Cortex of kidney (tissue), 1 donor: ENCODE data around the gene SORCS1.

ENCODE experiments used
- DNase-seq: peaks from one replicate; lab custom pipeline; 2025; lab: John Stamatoyannopoulos, UW

SORCS1 gene

DNA sequence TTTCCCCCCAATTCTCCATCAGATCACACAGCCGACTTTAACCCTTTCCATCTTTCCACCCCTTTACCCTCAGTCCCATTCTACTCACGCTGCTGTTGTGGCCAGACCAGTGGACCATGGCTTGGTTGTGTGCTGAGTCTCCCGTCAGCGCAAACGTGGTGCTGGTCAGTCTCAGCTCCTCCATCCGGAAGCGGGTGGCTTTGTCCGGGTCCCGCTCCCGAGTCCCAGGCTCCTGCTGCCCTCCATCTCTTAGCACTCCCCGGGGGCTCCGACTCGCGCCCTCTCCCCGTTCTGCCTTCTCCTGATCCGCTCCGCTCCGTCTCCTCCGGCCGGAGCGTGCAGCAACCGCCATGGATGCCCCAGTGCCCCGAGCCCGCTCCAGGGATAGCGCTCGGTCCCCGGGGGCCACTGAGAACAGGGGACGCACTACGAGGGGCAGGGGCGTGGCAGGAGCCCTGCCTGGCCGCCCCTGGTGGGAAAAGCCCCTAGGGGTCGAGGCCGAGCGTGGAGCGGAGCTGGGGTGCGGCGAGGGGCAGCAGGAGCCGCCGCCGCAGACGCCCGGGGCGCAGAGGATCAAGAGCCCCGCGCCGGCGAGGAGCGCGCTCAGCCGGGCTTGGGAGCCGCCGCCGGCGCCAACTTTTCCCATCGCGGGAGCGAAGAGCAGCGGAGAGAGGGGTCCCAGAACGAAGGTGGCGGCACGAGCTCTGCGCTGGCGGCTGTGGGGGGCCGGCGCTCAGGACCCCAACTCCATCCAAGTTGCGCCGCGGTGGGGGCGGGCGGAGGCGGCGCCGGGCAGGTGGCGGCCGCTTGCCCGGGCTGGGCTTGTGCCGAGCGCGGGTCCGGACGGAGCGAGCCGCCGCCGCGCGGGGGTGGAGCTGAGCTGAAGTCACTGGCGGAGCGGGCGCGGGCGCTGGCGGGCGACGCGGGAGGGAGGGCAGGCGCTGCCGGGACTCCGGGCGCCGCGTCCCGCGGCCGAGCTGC lies at the start of gene SORCS1:
Gene SORCS1, minus strand, starts transcription at position 826 of the 981 bp plus-strand sequence.
- DNase-seq = no peak

DNA sequence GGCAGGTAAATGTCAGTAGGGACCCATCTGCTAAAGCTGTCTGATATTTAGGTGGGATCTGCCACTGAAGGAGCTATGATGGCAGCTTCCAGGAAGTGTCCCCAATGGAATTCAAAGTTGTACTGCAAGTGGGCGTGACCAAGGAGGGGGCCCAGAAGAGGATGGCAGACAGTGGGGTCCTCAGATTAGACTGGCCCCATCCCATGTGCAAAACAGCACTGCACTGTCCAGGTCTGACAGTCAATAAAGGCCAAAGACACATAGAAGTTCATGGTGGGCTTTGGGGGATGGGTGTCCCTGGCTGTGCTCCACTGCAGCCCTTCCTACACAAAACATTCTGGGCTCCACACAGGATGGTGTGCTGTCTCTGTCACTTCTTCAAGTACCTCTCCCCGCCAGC lies 49.8 kb upstream of the SORCS1 start:
- DNase-seq = no peak

DNA sequence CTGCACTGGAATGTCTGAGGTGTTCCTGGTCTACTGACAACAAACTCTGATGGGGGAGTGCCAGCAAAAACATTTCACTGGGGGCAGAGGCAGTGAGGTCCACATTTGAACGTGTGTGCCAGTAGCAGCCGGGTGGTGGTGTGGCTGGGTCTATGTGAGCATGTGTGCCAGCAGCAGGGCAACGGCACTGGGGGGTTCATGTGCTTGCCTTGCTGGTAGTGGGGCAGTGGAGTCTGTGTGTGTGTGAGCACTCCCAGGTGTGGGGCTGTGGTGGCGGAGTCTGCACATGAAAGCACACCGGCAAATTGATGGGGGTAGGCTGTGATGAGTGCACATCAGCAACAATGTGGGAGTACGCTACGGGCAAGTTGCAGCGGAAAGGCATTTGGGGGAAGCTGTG lies 49.4 kb upstream of the SORCS1 start:
- DNase-seq = no peak

DNA sequence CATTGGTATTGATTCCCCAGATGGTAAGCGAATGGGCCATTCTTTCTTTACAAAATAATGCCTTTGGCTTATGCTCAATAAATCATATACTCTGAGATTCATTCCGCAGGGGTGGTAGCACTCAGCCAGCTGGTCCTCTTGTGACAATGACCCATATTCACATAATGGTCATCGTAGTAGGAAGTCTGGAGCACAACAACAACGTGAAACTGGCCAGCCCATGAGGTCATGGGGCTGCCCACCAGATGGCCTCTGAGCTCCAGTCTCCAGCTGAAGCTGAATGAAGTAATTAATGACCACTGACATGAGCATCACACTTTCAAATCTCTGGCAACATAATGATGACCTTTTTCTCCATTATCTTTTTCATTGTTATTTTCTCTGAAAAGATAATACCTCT lies 42.3 kb upstream of the SORCS1 start:
- DNase-seq = no peak

DNA sequence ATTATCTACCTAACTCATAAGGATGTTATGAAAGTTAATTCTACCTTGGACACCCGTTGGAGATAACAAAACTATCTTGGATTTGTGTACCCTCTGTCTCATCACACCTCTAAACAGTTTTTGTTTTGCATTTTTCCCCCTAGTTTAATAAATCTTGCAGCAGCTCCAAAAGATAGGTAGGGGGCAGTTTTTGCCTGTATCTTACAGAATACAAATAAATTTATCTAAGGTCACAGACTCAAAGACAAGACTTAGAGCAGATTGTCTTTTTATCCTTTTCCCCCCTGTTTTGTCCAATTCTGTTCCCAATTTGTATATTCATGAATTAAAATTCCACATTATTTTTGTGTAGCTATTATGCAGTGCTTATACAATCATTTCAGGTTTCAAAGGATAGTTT lies 5.0 kb upstream of the SORCS1 start:
- no peak for DNase-seq

DNA sequence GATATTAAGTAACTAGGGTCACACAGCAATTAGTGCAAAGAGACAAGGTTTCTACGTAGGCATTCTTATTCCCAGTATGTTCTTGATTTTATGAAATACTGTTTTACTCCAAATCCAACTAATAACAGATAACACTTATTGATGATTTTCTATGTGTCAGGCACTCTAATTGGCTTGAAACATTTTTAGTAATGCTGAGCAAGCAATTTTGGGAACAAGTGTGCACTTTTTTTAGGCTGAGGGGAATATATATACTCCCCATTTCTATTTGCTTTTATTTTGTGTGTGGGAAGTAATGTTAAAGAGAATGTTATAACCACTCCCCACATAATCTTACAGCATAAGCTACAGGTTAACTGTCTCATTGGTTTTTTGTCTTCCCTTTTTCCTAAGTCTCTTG lies 4.2 kb upstream of the SORCS1 start:
- DNase-seq = no peak

DNA sequence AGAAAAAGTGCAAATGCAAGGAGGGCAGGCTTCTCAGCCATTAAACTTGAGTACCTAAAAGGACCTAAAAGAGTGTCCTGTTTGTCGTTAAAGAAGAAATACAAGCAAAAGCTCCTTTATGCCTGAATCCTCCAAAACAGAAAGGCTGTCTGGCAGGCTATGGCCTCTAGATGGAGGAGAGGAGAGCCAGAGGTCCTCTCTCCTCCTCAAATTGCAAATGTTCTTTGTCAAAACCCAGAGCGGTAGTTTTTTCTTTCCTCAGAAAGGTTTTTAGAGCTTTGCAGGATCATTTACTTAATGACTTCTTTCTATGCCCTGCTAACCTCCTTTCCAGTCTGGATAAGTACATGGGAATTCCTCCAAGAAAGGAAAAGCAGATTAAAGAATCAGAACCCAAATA lies 1.9 kb upstream of the SORCS1 start:
- DNase-seq = no peak

DNA sequence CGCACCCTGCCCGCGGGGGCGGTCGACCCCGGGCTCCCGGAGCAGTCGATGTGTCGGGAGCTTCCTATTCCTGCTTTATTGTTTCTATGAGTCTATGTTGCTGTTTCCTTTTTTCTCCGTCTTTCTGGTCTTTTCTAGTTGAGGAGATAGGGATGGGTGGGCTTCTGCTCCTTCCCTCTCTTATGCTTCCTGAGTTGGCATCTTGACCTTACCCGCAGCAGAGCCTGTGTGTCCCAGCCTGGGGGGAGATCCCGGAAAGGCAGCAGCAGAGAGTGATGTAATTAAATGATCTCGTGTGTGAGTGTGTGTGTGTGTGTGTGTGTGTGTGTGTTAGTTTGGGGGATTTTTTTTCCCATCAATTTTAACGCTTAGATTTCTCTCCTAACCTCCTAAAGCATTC lies 486 bp upstream of the SORCS1 start:
- no peak for DNase-seq

DNA sequence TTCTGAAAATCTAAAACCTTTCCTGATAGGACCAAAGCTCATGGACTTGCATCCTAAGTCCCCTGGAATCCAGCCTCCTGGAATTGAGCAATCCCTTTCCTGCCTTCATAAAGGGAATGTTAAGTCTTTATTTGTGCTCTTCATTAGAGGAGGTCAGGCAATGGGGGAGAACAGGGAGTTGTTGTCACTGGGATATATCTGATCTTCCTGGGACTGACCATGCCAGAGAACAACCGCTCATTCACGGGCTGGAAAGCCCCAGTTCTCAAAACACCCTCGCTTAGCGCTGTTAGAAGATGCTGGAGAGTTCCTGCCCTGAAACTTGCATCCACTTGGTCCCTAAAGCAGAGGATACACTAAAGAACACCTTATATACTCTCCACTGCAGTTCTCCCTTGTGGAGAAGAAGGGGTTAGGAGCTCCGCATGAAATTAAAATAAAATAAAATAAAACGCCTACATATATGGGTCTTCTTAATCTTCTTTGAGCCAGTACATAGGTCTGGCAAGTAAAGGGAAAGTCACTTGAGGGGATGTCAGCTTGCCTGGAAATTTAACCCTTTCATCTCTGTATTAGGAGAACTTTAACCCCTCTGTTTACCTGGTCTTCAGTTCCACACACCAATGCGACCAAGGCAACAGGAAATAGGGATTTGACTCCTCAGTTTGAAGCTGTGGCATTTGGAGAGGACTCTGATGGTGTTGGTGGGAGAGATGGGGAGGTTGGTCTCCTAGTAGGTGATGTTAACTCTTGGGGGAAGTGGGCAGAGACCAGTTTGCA lies 1.2 kb downstream of the SORCS1 start:
- DNase-seq = no peak

DNA sequence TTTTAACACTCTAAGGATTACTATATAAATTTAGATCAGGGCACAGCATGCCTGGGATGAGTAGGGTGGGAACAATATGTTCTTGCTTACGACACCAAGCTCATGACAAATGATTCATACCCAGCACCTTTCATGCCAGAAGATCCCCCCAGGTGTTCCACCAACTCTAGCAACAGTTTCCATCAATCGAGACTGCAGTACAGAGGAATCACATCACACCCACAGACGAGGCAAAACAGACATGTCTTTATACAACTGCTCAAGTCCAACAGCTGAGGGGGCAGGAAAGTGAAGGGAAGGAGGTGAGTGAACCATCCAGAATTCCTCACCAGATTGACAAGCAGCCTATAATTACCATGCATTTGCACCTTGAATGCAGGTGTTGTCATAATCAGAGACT lies 3.6 kb downstream of the SORCS1 start:
- DNase-seq = no peak

DNA sequence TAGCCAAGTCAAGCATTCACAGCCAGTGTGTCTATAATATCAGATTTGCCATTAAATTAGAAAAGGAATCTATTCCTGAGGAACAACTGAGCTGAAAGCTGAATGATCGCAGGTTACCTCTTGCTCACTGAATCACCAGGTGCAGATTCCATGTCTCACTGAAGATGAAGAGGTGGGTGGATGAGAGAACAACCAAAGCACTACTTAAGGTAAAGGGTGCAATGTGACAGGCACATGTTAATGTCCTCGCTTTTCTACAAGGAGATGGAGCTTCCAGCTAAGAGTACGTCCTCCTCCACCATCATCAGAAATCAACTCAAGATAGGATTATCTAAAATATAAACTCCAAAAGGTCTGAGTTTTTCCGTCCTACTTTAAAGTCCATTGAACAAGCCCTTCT lies 4.6 kb downstream of the SORCS1 start:
- DNase-seq = no peak

DNA sequence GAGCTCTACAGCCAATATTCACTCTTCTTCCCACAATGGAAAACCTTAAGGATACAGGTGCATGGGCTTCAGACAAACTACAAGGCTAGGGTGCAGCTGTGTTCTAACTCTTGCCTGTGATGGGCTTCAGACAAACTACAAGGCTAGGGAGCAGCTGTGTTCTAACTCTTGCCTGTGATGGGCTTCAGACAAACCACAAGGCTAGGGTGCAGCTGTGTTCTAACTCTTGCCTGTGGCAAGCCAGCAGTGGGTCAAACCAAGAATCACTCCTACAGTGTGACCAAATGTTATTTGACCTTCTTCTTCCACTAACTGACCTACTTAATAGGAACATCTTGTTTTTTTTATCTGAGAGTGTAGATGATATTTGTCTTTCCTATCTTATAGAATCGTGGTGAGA lies 7.4 kb downstream of the SORCS1 start:
- DNase-seq = no peak

DNA sequence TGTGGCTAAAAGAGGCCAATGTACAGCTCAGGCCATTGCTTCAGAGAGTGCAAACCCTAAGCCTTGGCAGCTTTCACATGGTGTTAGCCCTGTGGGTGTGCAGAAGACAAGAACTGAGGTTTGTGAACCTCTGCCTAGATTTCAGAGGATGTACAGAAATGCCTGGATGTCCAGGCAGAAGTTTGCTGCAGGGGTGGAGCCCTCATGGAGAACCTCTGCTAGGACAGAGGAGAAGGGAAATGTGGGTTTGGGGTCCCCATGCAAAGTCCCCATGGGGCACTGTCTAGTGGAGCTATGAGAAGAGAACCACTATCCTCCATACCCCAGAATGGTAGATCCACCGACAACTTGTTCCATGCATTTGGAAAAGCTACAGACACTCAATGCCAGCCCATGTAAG lies 12.4 kb downstream of the SORCS1 start:
- DNase-seq = no peak

DNA sequence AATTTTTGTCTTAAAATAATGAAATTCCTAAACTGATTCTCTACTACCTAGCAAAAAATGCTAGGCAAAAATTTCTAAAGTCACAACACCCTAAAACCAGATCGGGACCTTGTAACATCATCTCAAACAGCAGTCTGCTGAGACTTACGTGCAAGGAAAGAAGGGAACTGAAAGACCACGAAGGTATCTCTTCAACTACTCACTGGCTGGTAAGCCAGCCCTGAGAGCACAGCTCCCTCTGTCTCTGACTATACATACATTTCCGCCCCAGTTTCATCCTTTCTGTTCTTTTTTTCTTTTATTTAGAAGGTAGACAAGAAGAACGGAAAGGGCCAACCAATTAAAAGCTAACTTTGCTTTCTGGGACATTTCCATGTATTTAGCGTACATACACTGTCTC lies 15.6 kb downstream of the SORCS1 start:
- DNase-seq = no peak

DNA sequence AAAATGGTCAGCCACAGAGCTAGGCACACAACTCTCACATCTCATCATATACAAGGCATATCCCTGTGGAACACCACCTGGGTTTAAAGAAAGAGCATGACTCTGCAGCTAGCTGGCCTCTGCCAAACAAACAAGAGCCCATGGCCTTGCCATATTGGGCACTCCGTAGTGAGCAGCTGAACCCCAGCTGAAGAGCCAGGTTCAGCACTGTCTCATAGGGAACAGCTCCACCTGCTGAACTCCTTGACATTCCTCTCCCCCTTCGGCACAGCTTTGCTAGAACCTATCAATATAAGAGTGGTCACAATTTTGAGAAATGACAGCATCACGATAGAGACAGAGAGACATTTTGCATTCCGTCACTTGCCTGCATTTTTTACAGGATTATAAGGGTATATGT lies 20.0 kb downstream of the SORCS1 start:
- no peak for DNase-seq

DNA sequence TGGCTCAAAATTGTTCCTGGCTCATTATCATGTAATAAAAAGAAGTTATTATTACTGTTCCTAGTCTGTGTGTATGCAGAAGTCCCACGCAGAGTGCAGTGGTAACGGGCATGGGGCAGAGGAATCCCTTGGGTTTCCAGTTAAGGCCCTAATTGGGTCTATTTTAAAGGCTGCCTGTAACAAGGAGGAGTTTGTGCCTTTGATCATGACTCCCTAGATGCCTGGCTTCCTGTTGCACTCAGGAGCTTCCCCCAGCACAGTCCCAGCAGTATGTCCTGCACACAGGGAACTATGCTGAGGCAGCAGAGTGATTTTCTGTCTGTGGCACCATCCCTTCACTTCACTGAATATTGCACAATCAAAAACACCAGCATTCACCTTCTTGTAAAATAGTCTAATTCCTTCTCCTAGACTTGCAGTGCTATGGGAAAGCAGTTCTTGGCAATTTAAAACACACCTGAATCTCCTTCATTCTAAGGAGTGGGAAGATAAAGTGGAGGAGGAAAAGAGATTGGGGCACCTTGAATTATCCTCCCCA lies 22.9 kb downstream of the SORCS1 start:
- DNase-seq = no peak

DNA sequence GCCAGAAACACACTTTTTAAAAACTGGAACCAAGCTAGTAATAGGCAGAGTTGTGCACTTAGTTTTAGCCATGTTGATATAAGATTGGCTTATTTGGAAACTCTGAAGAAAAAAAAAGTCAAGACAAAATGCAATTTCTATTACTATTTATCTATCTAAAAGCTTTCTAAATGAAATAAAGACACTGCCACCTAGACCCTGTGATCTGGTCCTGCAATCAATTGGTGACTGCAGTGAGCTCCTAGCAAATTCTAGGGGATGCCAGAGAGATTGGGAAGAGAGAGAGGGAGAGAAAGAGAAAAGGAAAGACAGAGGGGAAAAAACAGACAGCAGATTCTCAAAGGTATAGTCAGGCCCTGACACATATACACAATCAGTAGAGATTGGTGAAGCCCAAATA lies 25.3 kb downstream of the SORCS1 start:
- no peak for DNase-seq

DNA sequence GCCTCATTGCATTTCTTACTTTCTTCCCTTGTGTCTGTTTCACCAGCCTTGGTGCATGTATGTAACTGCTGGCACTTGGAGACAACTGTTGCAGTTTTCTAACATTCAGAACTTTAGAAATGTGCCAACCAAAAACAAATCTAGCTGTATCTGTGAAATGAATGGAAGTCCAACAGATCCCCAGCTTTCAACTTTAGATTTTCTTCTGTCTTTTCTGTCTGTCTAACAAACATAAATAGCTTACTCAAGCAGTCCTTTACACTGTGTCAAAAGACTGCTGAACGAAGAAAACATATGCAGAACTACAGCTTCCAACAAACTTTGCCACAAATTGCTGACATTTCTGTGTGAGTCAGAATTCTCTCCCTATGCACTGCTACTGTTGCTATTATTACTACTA lies 30.9 kb downstream of the SORCS1 start:
- DNase-seq = no peak

DNA sequence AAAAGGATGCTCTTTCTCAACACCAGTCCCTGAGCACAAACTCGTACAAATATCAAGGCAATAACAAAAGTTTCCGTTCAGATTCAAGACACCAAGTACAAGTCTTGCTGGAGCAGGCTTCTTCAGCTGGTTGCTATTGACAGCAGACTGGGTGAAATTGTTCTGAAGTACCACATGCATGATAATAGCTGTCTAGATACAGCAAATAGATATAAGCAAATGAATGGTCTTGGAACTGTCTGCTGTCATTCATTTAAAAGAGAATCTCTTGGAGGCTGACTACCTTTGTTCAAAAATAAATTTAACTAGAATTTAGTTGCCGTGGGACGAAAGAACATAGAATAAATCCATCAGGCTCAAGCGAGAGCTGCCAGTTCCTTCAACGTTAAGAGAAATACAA lies 35.5 kb downstream of the SORCS1 start:
- DNase-seq = no peak

DNA sequence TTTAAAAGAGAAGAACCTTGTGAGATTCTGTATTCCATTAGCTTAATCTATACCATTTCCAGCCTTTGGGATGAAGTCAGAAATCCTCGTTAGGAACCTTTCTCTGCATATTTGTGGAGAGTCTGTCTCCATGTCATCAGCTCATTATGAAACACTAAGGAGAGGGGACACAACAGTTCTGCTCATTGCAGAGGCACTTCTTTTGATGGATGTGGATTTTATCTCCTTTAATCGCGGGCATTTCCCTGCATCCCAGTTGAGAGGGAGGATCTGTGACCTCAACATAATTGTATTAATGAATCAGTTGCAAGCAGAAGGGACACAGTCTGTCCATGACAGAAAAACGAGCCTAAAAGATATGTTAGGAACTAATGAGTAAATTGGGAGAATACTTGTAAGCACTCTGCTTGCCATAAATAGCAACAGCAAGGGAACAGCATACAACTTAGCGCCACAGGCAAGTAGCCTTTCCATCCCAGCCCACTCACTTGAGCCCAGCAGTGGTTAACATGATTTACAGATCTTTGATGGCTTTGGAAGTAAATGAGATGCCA lies 37.9 kb downstream of the SORCS1 start:
- DNase-seq = no peak

DNA sequence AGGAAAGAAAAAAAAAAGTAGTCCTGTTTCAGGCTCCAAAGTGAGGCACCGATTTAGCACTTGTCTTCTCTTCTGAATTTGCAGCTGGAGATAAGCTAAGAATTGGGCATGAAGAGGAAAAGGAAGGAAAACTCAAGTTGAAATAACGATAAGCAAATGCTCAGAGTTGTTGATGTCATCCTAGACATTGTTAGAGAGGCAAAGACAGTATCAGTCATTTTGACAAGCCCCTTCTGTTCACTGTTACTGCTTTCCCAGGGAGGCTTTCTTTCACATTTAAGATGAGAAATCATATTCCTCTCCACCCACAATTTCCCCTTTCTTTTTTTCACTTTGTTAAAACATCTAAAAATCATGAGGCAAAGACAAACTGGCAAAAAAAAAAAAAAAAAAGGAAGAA lies 41.8 kb downstream of the SORCS1 start:
- no peak for DNase-seq

DNA sequence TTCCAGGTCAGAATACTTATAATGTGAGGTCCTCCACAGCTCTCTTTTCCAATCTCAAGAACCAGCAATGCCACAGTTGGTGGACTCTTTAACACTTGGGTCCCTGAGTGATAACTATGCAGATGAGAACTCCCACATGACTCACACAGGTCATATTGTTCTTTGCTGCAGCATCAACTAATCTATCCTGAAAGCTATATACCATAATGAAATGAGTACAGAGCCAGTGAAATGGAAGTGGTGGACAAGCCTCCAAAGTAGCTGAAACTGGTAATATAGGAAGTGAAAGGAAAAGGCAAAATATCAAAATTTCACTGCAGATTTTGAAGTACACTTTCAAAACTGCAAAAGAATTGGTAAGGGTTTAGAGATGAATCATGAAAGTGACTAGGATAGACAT lies 45.6 kb downstream of the SORCS1 start:
- no peak for DNase-seq
